ENCODE data around the gene TTC19. TPM values are rescaled to one million over a fixed set of nuclear protein-coding genes. Genes with fewer than 3 reads are reported as not detected.

TTC19 gene
- total and polyA plus RNA-seq, 2 donors (not counting 3 experiments of a cell fraction or from before 2014, with no cell fraction given) = 7.8 to 32.8 TPM

GRCh38 chr17:15981646-15982580 lies 17.7 kb upstream of the TTC19 start:
- ChIA-PET CTCF (interaction anchor here (1.0 to 2.5 kb wide), 4 partner anchors 12 to 37 kb away, joined by 3 to 9 read pairs (median 4); partner anchors contain the start of genes ADORA2B and ZSWIM7), POLR2A (no interaction called here)
- Histone ChIP-seq H3K27me3 (ENCODE audit: control insufficient read depth in 2 of 2, insufficient read depth in 2 of 2, low read length in 2 of 2) (no peaks in the 10 kb centered on the region), H3K9ac (replicated peaks; ENCODE audit: extremely low read depth, insufficient read depth, low read length) (no peak overlapping the region), H3K79me2 (ENCODE audit: control insufficient read depth, insufficient read depth, low read length) (no peaks in the 10 kb centered on the region), H3K27ac (ENCODE audit: insufficient read depth, low read depth, low read length) (peak overlapping the region; percentile 57), H3K4me3 (replicated peaks in 1 of 3; ENCODE audit: insufficient read depth in 1 of 3, low read depth in 1 of 3, low read length in 3 of 3) (no peak overlapping the region), H3K4me2 (ENCODE audit: insufficient read depth, low read length) (peak overlapping the region; percentile 8), H3K4me1 (ENCODE audit: control insufficient read depth, extremely low read depth, insufficient read depth, low read length) (peaks cover 22% of the 10 kb centered on the region), H3K9me1 (replicated peaks; ENCODE audit: control insufficient read depth, extremely low read depth, insufficient read depth, low read length) (no peaks in the 10 kb centered on the region), H3K36me3 (ENCODE audit: control insufficient read depth in 2 of 2, extremely low read depth in 1 of 2, insufficient read depth in 2 of 2, low read length in 2 of 2) (peaks cover 5 to 9% of the 10 kb centered on the region in 2 experiments), H2AFZ (ENCODE audit: low read depth, low read length) (peak overlapping the region; percentile 28), H3K9me3 (replicated peaks; ENCODE audit: control insufficient read depth, insufficient read depth, low read length) (no peaks in the 10 kb centered on the region), H4K20me1 (replicated peaks; ENCODE audit: control insufficient read depth, extremely low read depth, insufficient read depth, low read length) (no peaks in the 10 kb centered on the region)
- dilution Hi-C loops (cut with MboI; ENCODE audit: extremely low pct_ligation_motif_present, low sequenced_read_pairs) = no loop called here
- intact Hi-C loops (cut with micrococcal nuclease) = no loop called here
- TF ChIP-seq POLR2AphosphoS5 (IDR thresholded peaks at IDR 0.05; ENCODE audit: insufficient read depth, low read depth, low read length) (no peak), GATA2 (IDR thresholded peaks at IDR 0.05; ENCODE audit: insufficient read depth, insufficient read length, low read depth, low read length) (peak; percentile 46)
- peak; percentile 64 for FAIRE-seq
- peak; percentile 33 for DNase-seq (ENCODE audit: low read depth, low spot score)
- BruUV-seq (replicated peaks) = no TSS peak

GRCh38 chr17:15996322-15996721 lies 3.3 kb upstream of the TTC19 start:
- BruUV-seq (replicated peaks) = no TSS peak

More at GRCh38 chr17:15996322-15996721, 3.3 kb upstream of the TTC19 start:
- dilution Hi-C loops (cut with MboI; ENCODE audit: extremely low pct_ligation_motif_present, low sequenced_read_pairs) = no loop called here
- Histone ChIP-seq H3K4me1 (ENCODE audit: control insufficient read depth, extremely low read depth, insufficient read depth, low read length) (peaks cover 15% of the 10 kb centered on the region), H3K27me3 (ENCODE audit: control insufficient read depth in 2 of 2, insufficient read depth in 2 of 2, low read length in 2 of 2) (no peaks in the 10 kb centered on the region), H3K4me2 (ENCODE audit: insufficient read depth, low read length) (no peak overlapping the region), H4K20me1 (replicated peaks; ENCODE audit: control insufficient read depth, extremely low read depth, insufficient read depth, low read length) (no peaks in the 10 kb centered on the region), H3K36me3 (ENCODE audit: control insufficient read depth in 2 of 2, extremely low read depth in 1 of 2, insufficient read depth in 2 of 2, low read length in 2 of 2) (peaks cover 0 to 1% of the 10 kb centered on the region in 2 experiments), H3K9me3 (replicated peaks; ENCODE audit: control insufficient read depth, insufficient read depth, low read length) (no peaks in the 10 kb centered on the region), H3K9me1 (replicated peaks; ENCODE audit: control insufficient read depth, extremely low read depth, insufficient read depth, low read length) (no peaks in the 10 kb centered on the region), H3K27ac (ENCODE audit: insufficient read depth, low read depth, low read length) (no peak overlapping the region), H2AFZ (ENCODE audit: low read depth, low read length) (no peak overlapping the region), H3K4me3 (replicated peaks in 1 of 3; ENCODE audit: insufficient read depth in 1 of 3, low read depth in 1 of 3, low read length in 3 of 3) (no peak overlapping the region), H3K79me2 (ENCODE audit: control insufficient read depth, insufficient read depth, low read length) (peaks cover 14% of the 10 kb centered on the region), H3K9ac (replicated peaks; ENCODE audit: extremely low read depth, insufficient read depth, low read length) (no peak overlapping the region)
- intact Hi-C loops (cut with micrococcal nuclease) = no loop called here
- FAIRE-seq (no peak), DNase-seq (ENCODE audit: low read depth, low spot score) (no peak)
- ChIA-PET POLR2A (no interaction called here), CTCF (interaction anchor here (3.8 to 6.8 kb wide), 2 partner anchors 51 to 168 kb away, joined by 20 to 133 read pairs; partner anchors contain the start of gene ADORA2B)
- TF ChIP-seq CTCF (IDR thresholded peaks at IDR 0.05; ENCODE audit: extremely low read depth in 1 of 2, insufficient read depth in 1 of 2, low read depth in 1 of 2, low read length in 2 of 2) (no peak), POLR2AphosphoS5 (IDR thresholded peaks at IDR 0.05; ENCODE audit: insufficient read depth, low read depth, low read length) (no peak), MYC (IDR thresholded peaks at IDR 0.05; ENCODE audit: low read depth, low read length) (no peak), JUN (IDR thresholded peaks at IDR 0.05; ENCODE audit: borderline replicate concordance, insufficient read depth, insufficient read length, low read depth) (no peak), MAX (IDR thresholded peaks at IDR 0.05; ENCODE audit: insufficient read depth, insufficient read length) (no peak), GATA2 (IDR thresholded peaks at IDR 0.05; ENCODE audit: insufficient read depth, insufficient read length, low read depth, low read length) (no peak), FOS (IDR thresholded peaks at IDR 0.05; ENCODE audit: borderline replicate concordance, insufficient read depth, low read length) (no peak), POLR2A (IDR thresholded peaks at IDR 0.05; ENCODE audit: low read depth, low read length) (no peak), EZH2 (IDR thresholded peaks at IDR 0.05; ENCODE audit: borderline replicate concordance, low read depth, low read length, severe bottlenecking) (no peak)

All from endothelial cell of umbilical vein (primary cell).